Astrocyte (in vitro differentiated cells and primary cell): ENCODE measurements around the gene TOLLIP.

Experiments
- CTCF ChIP-seq: IDR thresholded peaks from 2 replicates; pipeline ENCODE4 v1.5.1; 2011; ENCODE audit warnings: low read depth, mild to moderate bottlenecking, inconsistent platforms, low read length, moderate library complexity; ENCODE audit not compliant: insufficient read depth
- EZH2 ChIP-seq: IDR thresholded peaks from 2 replicates; pipeline ENCODE4 v1.6.1; 2012; ENCODE audit warnings: mild to moderate bottlenecking, low read length, inconsistent platforms; ENCODE audit not compliant: insufficient read depth

GRCh38 chr11:1230121-1230455 lies 79.3 kb downstream of the TOLLIP start:
- no peak for TF ChIP-seq CTCF
- TF ChIP-seq EZH2: no peak
